ENCODE measurements around the gene CFTR. TPM values are rescaled to one million over a fixed set of nuclear protein-coding genes. Genes with fewer than 3 reads are reported as not detected.

The CFTR gene
- total and polyA plus RNA-seq, 2 of the 4 experiments (the other 2 are of a cell fraction): 0.18 to 0.21 TPM

GRCh38 chr7:117597755-117598154, 117.9 kb downstream of the CFTR start:
- ChIA-PET CTCF (no interaction called here), POLR2A (ENCODE audit: unreplicated experiment) (no interaction called here)
- Histone ChIP-seq H3K4me3 (ENCODE audit: insufficient read depth, low read depth, low read length) (no peak overlapping the region), H3K56ac (ENCODE audit: extremely low read depth, insufficient read depth, low read length) (no peak overlapping the region), H3K9me3 (ENCODE audit: control insufficient read depth, insufficient read depth, low read length) (no peaks in the 10 kb centered on the region), H4K91ac (ENCODE audit: insufficient read depth, low read depth, low read length) (no peak overlapping the region), H3K4ac (ENCODE audit: low read depth, low read length) (no peak overlapping the region), H2AK5ac (ENCODE audit: low read depth, low read length) (no peak overlapping the region), H3K9ac (ENCODE audit: low read depth, low read length) (no peak overlapping the region), H2BK15ac (ENCODE audit: low read depth, low read length) (no peak overlapping the region), H3K23ac (ENCODE audit: low read depth, low read length) (no peak overlapping the region), H4K5ac (ENCODE audit: low read depth, low read length) (no peak overlapping the region), H3K36me3 (ENCODE audit: control insufficient read depth, insufficient read depth, low read length) (no peaks in the 10 kb centered on the region), H3K4me1 (ENCODE audit: control insufficient read depth, insufficient read depth, low read length) (peaks cover 2% of the 10 kb centered on the region; the same call in 1 of the 2 replicates), H3K14ac (replicated peaks; ENCODE audit: low read depth, low read length) (no peak overlapping the region), H2BK5ac (ENCODE audit: low read depth, low read length, poor library complexity, severe bottlenecking) (no peak overlapping the region), H2AK9ac (replicated peaks; ENCODE audit: low read depth, low read length, poor library complexity) (no peak overlapping the region), H3K79me1 (ENCODE audit: low read depth in 1 of 2, low read length in 2 of 2) (no peaks in the 10 kb centered on the region), H2AFZ (replicated peaks; ENCODE audit: low read length, poor library complexity) (no peak overlapping the region), H4K20me1 (ENCODE audit: insufficient read depth, low read length) (no peaks in the 10 kb centered on the region), H3K18ac (ENCODE audit: low read depth, low read length) (no peak overlapping the region), H3K27me3 (ENCODE audit: control insufficient read depth, insufficient read depth, low read length) (no peaks in the 10 kb centered on the region), H2BK120ac (ENCODE audit: low read depth, low read length) (no peak overlapping the region), H3K27ac (ENCODE audit: insufficient read depth, low read length) (no peak overlapping the region), H3K4me2 (ENCODE audit: low read depth, low read length) (no peak overlapping the region), H2BK20ac (ENCODE audit: low read depth, low read length) (no peak overlapping the region), H3K9me1 (ENCODE audit: insufficient read depth, low read length) (no peaks in the 10 kb centered on the region), H4K8ac (ENCODE audit: low read depth in 2 of 2, low read length in 2 of 2) (no peak overlapping the region)
- dilution Hi-C loops (cut with HindIII; ENCODE audit: low sequenced_read_pairs, unreplicated experiment): no loop called here
- intact Hi-C loops (cut with micrococcal nuclease): no loop called here
- no peak for ATAC-seq (ENCODE audit: low read depth)
- DNase-seq: no peak
- WGBS, 2 experiments (ENCODE audit: extremely low coverage in 2 of 2, insufficient read length in 1 of 2): no CpG with 5 or more reads among the region's 2 CpGs
- TF ChIP-seq RAD21 (IDR thresholded peaks at IDR 0.05; ENCODE audit: low read length): no peak
- no peak for TF ChIP-seq CHD1 (IDR thresholded peaks at IDR 0.05; ENCODE audit: low read depth, low read length)
- TF ChIP-seq RFX5 (IDR thresholded peaks at IDR 0.05; ENCODE audit: low read depth, low read length): no peak
- TF ChIP-seq NFE2L2 (IDR thresholded peaks at IDR 0.05; ENCODE audit: low read depth, low read length): no peak
- no peak for TF ChIP-seq MXI1 (IDR thresholded peaks at IDR 0.05; ENCODE audit: borderline replicate concordance, low read depth, low read length)
- no peak for TF ChIP-seq MAFK (IDR thresholded peaks at IDR 0.05; ENCODE audit: low read depth, low read length)
- no peak for TF ChIP-seq POLR2A (IDR thresholded peaks at IDR 0.05; ENCODE audit: low read depth, low read length)
- TF ChIP-seq FOS (IDR thresholded peaks at IDR 0.05; ENCODE audit: low read depth, low read length): no peak
- no peak for TF ChIP-seq MAZ (IDR thresholded peaks at IDR 0.05; ENCODE audit: borderline replicate concordance, low read depth, low read length)
- TF ChIP-seq ELK1 (IDR thresholded peaks at IDR 0.05; ENCODE audit: borderline replicate concordance, low read depth, low read length): no peak
- no peak for TF ChIP-seq CEBPB (IDR thresholded peaks at IDR 0.05; ENCODE audit: low read depth, low read length)
- TF ChIP-seq BHLHE40 (IDR thresholded peaks at IDR 0.05; ENCODE audit: low read depth, low read length): no peak
- TF ChIP-seq CTCF (conservative IDR thresholded peaks at IDR 0.05; ENCODE audit: low read depth, low read length): no peak
- TF ChIP-seq USF2 (IDR thresholded peaks at IDR 0.05; ENCODE audit: low read depth, low read length): no peak
- no peak for TF ChIP-seq SMC3 (IDR thresholded peaks at IDR 0.05; ENCODE audit: low read depth, low read length)
- TF ChIP-seq RCOR1 (IDR thresholded peaks at IDR 0.05; ENCODE audit: insufficient replicate concordance, low read length): no peak
- in situ Hi-C loops (cut with MboI; ENCODE audit: low sequenced_read_pairs): no loop called here
- BruUV-seq (replicated peaks): no TSS peak
